Amniotic epithelial cell (primary cell): ENCODE measurements around the gene CSTPP1.
"Not testable (repeated sequence)": the region's sequence is repeated elsewhere in the genome, so short reads cannot be mapped to it uniquely, and the experiment has no call there.

Source experiments
- DNase-seq: peaks from one replicate; pipeline ENCODE4 v3.0.0-alpha.2; 2010; ENCODE audit warnings: low read depth

CSTPP1 gene

GRCh38 chr11:47099918-47100315, 163.4 kb downstream of the CSTPP1 start:
- DNase-seq: no peak

GRCh38 chr11:47101406-47101805, 164.8 kb downstream of the CSTPP1 start:
- no peak for DNase-seq

GRCh38 chr11:47104261-47104950, 167.8 kb downstream of the CSTPP1 start:
- DNase-seq: no peak

- DNase-seq: no peak
Observed at GRCh38 chr11:47105541-47105940, 169.0 kb downstream of the CSTPP1 start.

GRCh38 chr11:47105974-47106373, 169.4 kb downstream of the CSTPP1 start:
- no peak for DNase-seq

GRCh38 chr11:47106798-47107411, 170.3 kb downstream of the CSTPP1 start:
- DNase-seq: no peak

GRCh38 chr11:47107744-47108143, 171.2 kb downstream of the CSTPP1 start:
- no peak for DNase-seq

- DNase-seq: no peak
Observed at GRCh38 chr11:47108214-47108613, 171.7 kb downstream of the CSTPP1 start.

GRCh38 chr11:47109051-47109726, 172.6 kb downstream of the CSTPP1 start:
- peak; percentile 34 for DNase-seq

- DNase-seq: no peak
Observed at GRCh38 chr11:47109727-47110246, 173.2 kb downstream of the CSTPP1 start.

GRCh38 chr11:47111318-47111804, 174.8 kb downstream of the CSTPP1 start:
- DNase-seq: no peak

- DNase-seq: not testable (repeated sequence)
Observed at GRCh38 chr11:47112941-47113340, 176.4 kb downstream of the CSTPP1 start.

GRCh38 chr11:47118958-47119688, 182.6 kb downstream of the CSTPP1 start:
- not testable (repeated sequence) for DNase-seq

- no peak for DNase-seq
Observed at GRCh38 chr11:47121056-47121455, 184.5 kb downstream of the CSTPP1 start.

GRCh38 chr11:47121731-47122130, 185.2 kb downstream of the CSTPP1 start:
- no peak for DNase-seq

- no peak for DNase-seq
Observed at GRCh38 chr11:47123094-47123493, 186.5 kb downstream of the CSTPP1 start.

GRCh38 chr11:47124675-47125074, 188.1 kb downstream of the CSTPP1 start:
- no peak for DNase-seq

- no peak for DNase-seq
Observed at GRCh38 chr11:47125083-47125482, 188.5 kb downstream of the CSTPP1 start.

- DNase-seq: no peak
Observed at GRCh38 chr11:47127213-47127612, 190.7 kb downstream of the CSTPP1 start.

- no peak for DNase-seq
Observed at GRCh38 chr11:47130543-47130942, 194.0 kb downstream of the CSTPP1 start.

- DNase-seq: no peak
Observed at GRCh38 chr11:47131136-47131535, 194.6 kb downstream of the CSTPP1 start.

- no peak for DNase-seq
Observed at GRCh38 chr11:47132490-47132889, 195.9 kb downstream of the CSTPP1 start.
